ENCODE measurements around the gene SFN. TPM values are rescaled to one million over a fixed set of nuclear protein-coding genes. Genes with fewer than 3 reads are reported as not detected.
A peak's percentile ranks its signal among the peaks of the same experiment; 100 is the strongest.

Gene SFN
- total and polyA plus RNA-seq, 2 of the 13 experiments (the other 11 are each of a cell fraction or from before 2014, with no cell fraction given) = 4.3 to 5.6 TPM

DNA sequence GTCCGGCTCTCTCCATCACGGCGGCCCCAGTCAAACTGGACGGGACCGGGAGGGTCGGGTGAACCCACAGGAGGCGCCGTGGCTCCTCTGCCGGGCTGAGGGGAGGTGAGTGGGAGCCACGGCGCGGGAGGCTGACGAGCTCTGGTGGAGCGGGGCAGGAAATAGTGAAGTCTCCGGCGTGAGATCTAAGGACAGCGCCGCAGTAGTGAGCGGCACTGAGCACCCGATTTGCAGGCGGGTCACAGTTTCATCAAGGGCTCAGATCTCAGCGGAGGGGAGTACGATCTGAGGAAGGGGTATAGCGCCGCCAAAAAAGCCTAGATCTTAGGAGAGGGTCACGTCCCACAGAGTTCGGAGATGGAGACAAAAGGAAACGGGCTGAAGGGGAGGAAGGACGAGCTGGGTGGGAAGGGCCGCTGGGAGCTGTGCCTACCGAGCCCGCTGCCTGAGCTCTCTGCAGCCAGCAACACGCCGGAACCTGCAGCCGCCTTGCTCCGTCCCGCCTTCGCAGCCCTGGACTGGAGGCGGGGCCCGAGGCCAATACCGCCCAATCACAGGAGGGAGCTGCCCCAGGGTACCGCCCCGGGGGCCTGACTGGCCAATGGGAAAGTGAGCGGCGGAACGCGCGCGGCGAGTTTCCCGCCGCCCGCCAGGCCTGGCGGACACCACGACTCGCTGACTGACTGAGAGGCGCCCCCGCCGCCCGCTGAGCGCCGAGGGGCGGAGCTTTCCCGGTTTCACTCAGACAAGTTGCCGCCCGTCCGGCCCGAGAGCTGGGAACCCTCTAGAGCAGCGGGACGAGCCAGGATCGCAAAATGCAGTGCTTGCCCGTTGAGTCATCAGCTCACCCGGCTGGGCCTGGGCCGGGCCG, 1.9 kb downstream of the SFN start (continued):
- TF ChIP-seq, protein P1, sequence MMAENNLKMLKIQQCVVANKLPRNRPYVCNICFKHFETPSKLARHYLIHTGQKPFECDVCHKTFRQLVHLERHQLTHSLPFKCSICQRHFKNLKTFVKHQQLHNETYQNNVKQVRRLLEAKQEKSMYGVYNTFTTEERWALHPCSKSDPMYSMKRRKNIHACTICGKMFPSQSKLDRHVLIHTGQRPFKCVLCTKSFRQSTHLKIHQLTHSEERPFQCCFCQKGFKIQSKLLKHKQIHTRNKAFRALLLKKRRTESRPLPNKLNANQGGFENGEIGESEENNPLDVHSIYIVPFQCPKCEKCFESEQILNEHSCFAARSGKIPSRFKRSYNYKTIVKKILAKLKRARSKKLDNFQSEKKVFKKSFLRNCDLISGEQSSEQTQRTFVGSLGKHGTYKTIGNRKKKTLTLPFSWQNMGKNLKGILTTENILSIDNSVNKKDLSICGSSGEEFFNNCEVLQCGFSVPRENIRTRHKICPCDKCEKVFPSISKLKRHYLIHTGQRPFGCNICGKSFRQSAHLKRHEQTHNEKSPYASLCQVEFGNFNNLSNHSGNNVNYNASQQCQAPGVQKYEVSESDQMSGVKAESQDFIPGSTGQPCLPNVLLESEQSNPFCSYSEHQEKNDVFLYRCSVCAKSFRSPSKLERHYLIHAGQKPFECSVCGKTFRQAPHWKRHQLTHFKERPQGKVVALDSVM (CRISPR knock-in tag; IDR thresholded peaks at IDR 0.05) = peak; percentile 35; the same call in 1 of the 2 replicates
- TF ChIP-seq, protein P2, sequence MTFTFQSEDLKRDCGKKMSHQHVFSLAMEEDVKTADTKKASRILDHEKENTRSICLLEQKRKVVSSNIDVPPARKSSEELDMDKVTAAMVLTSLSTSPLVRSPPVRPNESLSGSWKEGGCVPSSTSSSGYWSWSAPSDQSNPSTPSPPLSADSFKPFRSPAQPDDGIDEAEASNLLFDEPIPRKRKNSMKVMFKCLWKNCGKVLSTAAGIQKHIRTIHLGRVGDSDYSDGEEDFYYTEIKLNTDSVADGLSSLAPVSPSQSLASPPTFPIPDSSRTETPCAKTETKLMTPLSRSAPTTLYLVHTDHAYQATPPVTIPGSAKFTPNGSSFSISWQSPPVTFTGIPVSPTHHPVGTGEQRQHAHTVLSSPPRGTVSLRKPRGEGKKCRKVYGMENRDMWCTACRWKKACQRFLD (CRISPR knock-in tag; IDR thresholded peaks at IDR 0.05; ENCODE audit: borderline replicate concordance) = no peak
- peak; percentile 72; the same call in 1 of the 2 replicates for TF ChIP-seq HOXA5 (CRISPR knock-in tag; IDR thresholded peaks at IDR 0.05)
- no peak for TF ChIP-seq ZNF660 (CRISPR knock-in tag; IDR thresholded peaks at IDR 0.05; ENCODE audit: borderline replicate concordance, low read depth)
- TF ChIP-seq ZFP36L2 (CRISPR knock-in tag; IDR thresholded peaks at IDR 0.05) = no peak
- no peak for TF ChIP-seq NRL (CRISPR knock-in tag; IDR thresholded peaks at IDR 0.05; ENCODE audit: borderline replicate concordance)
- no peak for TF ChIP-seq ZNF614 (CRISPR knock-in tag; IDR thresholded peaks at IDR 0.05; ENCODE audit: borderline replicate concordance)
- no peak for TF ChIP-seq ZNF180 (CRISPR knock-in tag; IDR thresholded peaks at IDR 0.05; ENCODE audit: borderline replicate concordance, low read depth)
- TF ChIP-seq ATM (IDR thresholded peaks at IDR 0.05; ENCODE audit: borderline replicate concordance) = no peak
- TF ChIP-seq, protein P3, sequence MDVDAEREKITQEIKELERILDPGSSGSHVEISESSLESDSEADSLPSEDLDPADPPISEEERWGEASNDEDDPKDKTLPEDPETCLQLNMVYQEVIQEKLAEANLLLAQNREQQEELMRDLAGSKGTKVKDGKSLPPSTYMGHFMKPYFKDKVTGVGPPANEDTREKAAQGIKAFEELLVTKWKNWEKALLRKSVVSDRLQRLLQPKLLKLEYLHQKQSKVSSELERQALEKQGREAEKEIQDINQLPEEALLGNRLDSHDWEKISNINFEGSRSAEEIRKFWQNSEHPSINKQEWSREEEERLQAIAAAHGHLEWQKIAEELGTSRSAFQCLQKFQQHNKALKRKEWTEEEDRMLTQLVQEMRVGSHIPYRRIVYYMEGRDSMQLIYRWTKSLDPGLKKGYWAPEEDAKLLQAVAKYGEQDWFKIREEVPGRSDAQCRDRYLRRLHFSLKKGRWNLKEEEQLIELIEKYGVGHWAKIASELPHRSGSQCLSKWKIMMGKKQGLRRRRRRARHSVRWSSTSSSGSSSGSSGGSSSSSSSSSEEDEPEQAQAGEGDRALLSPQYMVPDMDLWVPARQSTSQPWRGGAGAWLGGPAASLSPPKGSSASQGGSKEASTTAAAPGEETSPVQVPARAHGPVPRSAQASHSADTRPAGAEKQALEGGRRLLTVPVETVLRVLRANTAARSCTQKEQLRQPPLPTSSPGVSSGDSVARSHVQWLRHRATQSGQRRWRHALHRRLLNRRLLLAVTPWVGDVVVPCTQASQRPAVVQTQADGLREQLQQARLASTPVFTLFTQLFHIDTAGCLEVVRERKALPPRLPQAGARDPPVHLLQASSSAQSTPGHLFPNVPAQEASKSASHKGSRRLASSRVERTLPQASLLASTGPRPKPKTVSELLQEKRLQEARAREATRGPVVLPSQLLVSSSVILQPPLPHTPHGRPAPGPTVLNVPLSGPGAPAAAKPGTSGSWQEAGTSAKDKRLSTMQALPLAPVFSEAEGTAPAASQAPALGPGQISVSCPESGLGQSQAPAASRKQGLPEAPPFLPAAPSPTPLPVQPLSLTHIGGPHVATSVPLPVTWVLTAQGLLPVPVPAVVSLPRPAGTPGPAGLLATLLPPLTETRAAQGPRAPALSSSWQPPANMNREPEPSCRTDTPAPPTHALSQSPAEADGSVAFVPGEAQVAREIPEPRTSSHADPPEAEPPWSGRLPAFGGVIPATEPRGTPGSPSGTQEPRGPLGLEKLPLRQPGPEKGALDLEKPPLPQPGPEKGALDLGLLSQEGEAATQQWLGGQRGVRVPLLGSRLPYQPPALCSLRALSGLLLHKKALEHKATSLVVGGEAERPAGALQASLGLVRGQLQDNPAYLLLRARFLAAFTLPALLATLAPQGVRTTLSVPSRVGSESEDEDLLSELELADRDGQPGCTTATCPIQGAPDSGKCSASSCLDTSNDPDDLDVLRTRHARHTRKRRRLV (CRISPR knock-in tag; IDR thresholded peaks at IDR 0.05) = 0 out of 2 replicates have a peak, but pooled peaks have one; percentile 57
- TF ChIP-seq SP1 (IDR thresholded peaks at IDR 0.05) = no peak
- TF ChIP-seq SP1 (CRISPR knock-in tag; IDR thresholded peaks at IDR 0.05) = peak; percentile 86
- TF ChIP-seq, protein P4, sequence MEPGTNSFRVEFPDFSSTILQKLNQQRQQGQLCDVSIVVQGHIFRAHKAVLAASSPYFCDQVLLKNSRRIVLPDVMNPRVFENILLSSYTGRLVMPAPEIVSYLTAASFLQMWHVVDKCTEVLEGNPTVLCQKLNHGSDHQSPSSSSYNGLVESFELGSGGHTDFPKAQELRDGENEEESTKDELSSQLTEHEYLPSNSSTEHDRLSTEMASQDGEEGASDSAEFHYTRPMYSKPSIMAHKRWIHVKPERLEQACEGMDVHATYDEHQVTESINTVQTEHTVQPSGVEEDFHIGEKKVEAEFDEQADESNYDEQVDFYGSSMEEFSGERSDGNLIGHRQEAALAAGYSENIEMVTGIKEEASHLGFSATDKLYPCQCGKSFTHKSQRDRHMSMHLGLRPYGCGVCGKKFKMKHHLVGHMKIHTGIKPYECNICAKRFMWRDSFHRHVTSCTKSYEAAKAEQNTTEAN (CRISPR knock-in tag; conservative IDR thresholded peaks at IDR 0.05) = peak; percentile 77
- no peak for TF ChIP-seq ZNF333 (CRISPR knock-in tag; IDR thresholded peaks at IDR 0.05; ENCODE audit: borderline replicate concordance)
- peak; percentile 61 for TF ChIP-seq ZNF616 (CRISPR knock-in tag; IDR thresholded peaks at IDR 0.05; ENCODE audit: low read depth)
- TF ChIP-seq, protein P5, sequence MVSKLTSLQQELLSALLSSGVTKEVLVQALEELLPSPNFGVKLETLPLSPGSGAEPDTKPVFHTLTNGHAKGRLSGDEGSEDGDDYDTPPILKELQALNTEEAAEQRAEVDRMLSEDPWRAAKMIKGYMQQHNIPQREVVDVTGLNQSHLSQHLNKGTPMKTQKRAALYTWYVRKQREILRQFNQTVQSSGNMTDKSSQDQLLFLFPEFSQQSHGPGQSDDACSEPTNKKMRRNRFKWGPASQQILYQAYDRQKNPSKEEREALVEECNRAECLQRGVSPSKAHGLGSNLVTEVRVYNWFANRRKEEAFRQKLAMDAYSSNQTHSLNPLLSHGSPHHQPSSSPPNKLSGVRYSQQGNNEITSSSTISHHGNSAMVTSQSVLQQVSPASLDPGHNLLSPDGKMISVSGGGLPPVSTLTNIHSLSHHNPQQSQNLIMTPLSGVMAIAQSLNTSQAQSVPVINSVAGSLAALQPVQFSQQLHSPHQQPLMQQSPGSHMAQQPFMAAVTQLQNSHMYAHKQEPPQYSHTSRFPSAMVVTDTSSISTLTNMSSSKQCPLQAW (CRISPR knock-in tag; IDR thresholded peaks at IDR 0.05) = peak; percentile 16; the same call in 1 of the 2 replicates
- no peak for TF ChIP-seq HMG20B (CRISPR knock-in tag; conservative IDR thresholded peaks at IDR 0.05)

Data from HepG2 (cell line).